ENCODE results near the gene PCYT1A. TPM values are rescaled to one million over a fixed set of nuclear protein-coding genes. Genes with fewer than 3 reads are reported as not detected.

PCYT1A gene
- total and polyA plus RNA-seq, 10 of the 15 experiments (the other 5 are each of a cell fraction or from before 2014, with no cell fraction given) = 10.8 to 64.3 (median 48.6) TPM

DNA sequence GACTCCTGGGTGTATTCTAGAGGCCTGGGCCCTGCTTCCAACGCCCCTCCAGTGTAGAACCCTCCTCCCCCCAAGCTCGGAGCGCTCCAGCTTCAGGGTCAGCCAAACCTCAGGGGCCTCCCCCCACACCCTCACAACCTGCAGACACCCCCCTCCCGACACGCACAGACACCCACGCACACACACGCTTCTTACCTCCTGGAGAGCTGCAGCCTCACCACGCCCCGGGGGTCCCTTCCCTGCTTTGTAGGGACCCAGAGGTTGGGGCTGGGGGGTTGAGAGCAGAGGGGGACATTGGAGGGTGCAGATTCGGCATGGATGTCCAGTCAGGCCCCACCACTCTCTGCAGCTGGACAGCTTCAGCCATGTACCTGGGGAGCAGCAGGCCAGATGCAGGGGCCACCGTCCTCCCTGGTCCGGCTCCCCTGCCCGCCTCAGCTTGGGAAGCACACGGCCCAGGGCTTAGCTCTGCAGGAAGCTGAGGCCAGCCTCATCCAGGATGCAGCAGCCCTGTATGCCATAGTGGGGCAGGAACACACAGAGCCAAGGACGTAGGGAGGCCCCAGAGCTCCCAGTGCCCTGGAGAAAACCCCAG, 89.3 kb downstream of the PCYT1A start:
- in situ Hi-C loops (cut with MboI) = no loop called here

DNA sequence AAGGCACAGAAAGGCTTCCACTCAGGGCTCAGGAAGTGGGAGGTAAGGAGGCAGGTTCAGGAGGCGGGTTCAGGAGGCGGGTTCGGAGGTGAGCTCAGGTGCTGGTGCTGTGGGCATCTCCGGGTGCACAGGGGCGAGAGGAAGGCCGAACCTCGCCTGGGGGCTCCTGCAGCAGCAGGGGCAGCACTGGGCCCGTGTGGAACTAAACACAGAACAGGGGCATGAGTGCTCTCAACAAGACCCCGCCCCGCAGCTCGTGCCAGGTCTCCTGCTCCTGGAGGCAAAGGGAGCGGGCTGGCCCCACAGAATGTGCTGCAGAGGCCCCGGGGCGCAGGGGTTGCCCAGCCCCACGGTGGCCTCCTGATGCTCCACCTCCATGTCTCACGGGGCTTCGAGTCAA, 90.0 kb downstream of the PCYT1A start:
- ATAC-seq = no peak
- Histone ChIP-seq H3K9ac (ENCODE audit: control insufficient read depth, insufficient read depth, low read length) (no peak overlapping the region), H4K20me1 (ENCODE audit: control insufficient read depth, insufficient read depth) (no peaks in the 10 kb centered on the region), H3K4me2 (ENCODE audit: control insufficient read depth, insufficient read depth) (no peak overlapping the region), H3K27ac (ENCODE audit: control insufficient read depth, insufficient read depth) (no peak overlapping the region), H3K27me3 (replicated peaks in 1 of 2; ENCODE audit: control insufficient read depth in 2 of 2, insufficient read depth in 2 of 2, low read length in 1 of 2) (no peaks in the 10 kb centered on the region), H3K4me3 (no peak overlapping the region), H3K4me1 (ENCODE audit: control insufficient read depth, insufficient read depth, low read length) (peaks cover 27% of the 10 kb centered on the region), H2AFZ (ENCODE audit: control insufficient read depth, low read depth, low read length) (no peak overlapping the region), H3K36me3 (ENCODE audit: control insufficient read depth in 2 of 2, insufficient read depth in 2 of 2, low read length in 1 of 2) (no peaks in the 10 kb centered on the region), H3K79me2 (ENCODE audit: control insufficient read depth, insufficient read depth, low read length) (no peaks in the 10 kb centered on the region), H3K9me3 (replicated peaks; ENCODE audit: control insufficient read depth, insufficient read depth, low read length) (no peaks in the 10 kb centered on the region)
- in situ Hi-C loops (cut with MboI) (no loop called here), intact Hi-C loops (cut with micrococcal nuclease; ENCODE audit: unreplicated experiment) (loop anchor here (10.0 kb wide), 1 partner anchor 293 kb away; the partner anchor contains the start of gene TNK2)
- DNase-seq (ENCODE audit: low read depth, low spot score) = no peak
- WGBS (ENCODE audit: insufficient coverage, insufficient replicate concordance, low lambda C conversion rate, missing lambda C conversion rate) = 57% methylated on average over 17 of the region's 17 CpGs
- no TSS peak for BruUV-seq (replicated peaks)
- ChIA-PET RAD21 (ENCODE audit: unreplicated experiment) (interaction anchor here (1.5 to 4.9 kb wide), 3 partner anchors 11 to 173 kb away, joined by 5 to 82 read pairs (median 5); no protein-coding TSS in a partner anchor), CTCF (interaction anchor here (0.9 to 6.3 kb wide), 11 partner anchors 80 to 321 kb away, joined by 3 to 157 read pairs (median 5); no protein-coding TSS in a partner anchor), POLR2A (interaction anchor here (1.6 kb wide), 1 partner anchor 125 kb away, joined by 9 read pairs; no protein-coding TSS in a partner anchor), SMC1A (ENCODE audit: uncharacterized antibody, unreplicated experiment) (interaction anchor here (1.0 to 9.7 kb wide), 7 partner anchors 16 to 193 kb away, joined by 3 to 151 read pairs (median 6); no protein-coding TSS in a partner anchor)
- TF ChIP-seq, protein P1, sequence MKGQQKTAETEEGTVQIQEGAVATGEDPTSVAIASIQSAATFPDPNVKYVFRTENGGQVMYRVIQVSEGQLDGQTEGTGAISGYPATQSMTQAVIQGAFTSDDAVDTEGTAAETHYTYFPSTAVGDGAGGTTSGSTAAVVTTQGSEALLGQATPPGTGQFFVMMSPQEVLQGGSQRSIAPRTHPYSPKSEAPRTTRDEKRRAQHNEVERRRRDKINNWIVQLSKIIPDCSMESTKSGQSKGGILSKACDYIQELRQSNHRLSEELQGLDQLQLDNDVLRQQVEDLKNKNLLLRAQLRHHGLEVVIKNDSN (IDR thresholded peaks at IDR 0.05; ENCODE audit: borderline replicate concordance, extremely low read length, insufficient read depth, low read depth, low read length) = no peak
- TF ChIP-seq TCF7 (IDR thresholded peaks at IDR 0.05; ENCODE audit: borderline replicate concordance) = no peak
- TF ChIP-seq, protein P2, sequence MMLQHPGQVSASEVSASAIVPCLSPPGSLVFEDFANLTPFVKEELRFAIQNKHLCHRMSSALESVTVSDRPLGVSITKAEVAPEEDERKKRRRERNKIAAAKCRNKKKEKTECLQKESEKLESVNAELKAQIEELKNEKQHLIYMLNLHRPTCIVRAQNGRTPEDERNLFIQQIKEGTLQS (IDR thresholded peaks at IDR 0.05; ENCODE audit: borderline replicate concordance, extremely low read depth, low read depth, low read length) = no peak
- FAIRE-seq = no peak

More for the DNA sequence above, 89.3 kb downstream of the PCYT1A start:
- Histone ChIP-seq H3K4me1 (ENCODE audit: control insufficient read depth, insufficient read depth, low read length) (peaks cover 24% of the 10 kb centered on the region), H3K79me2 (ENCODE audit: control insufficient read depth, insufficient read depth, low read length) (no peaks in the 10 kb centered on the region), H3K4me2 (ENCODE audit: control insufficient read depth, insufficient read depth) (no peak overlapping the region), H3K9ac (ENCODE audit: control insufficient read depth, insufficient read depth, low read length) (no peak overlapping the region), H3K27ac (ENCODE audit: control insufficient read depth, insufficient read depth) (no peak overlapping the region), H4K20me1 (ENCODE audit: control insufficient read depth, insufficient read depth) (no peaks in the 10 kb centered on the region), H3K36me3 (ENCODE audit: control insufficient read depth in 2 of 2, insufficient read depth in 2 of 2, low read length in 1 of 2) (no peaks in the 10 kb centered on the region), H3K4me3 (no peak overlapping the region), H3K9me3 (replicated peaks; ENCODE audit: control insufficient read depth, insufficient read depth, low read length) (no peaks in the 10 kb centered on the region), H2AFZ (ENCODE audit: control insufficient read depth, low read depth, low read length) (no peak overlapping the region), H3K27me3 (replicated peaks in 1 of 2; ENCODE audit: control insufficient read depth in 2 of 2, insufficient read depth in 2 of 2, low read length in 1 of 2) (no peaks in the 10 kb centered on the region)
- ChIA-PET SMC1A (ENCODE audit: uncharacterized antibody, unreplicated experiment) (interaction anchor here (1.3 to 9.7 kb wide), 4 partner anchors 123 to 176 kb away, joined by 3 to 151 read pairs (median 9); no protein-coding TSS in a partner anchor), POLR2A (no interaction called here), RAD21 (ENCODE audit: unreplicated experiment) (interaction anchor here (0.7 to 4.9 kb wide), 6 partner anchors 19 to 257 kb away, joined by 3 to 82 read pairs (median 5); no protein-coding TSS in a partner anchor), CTCF (interaction anchor here (0.6 to 6.3 kb wide), 8 partner anchors 11 to 320 kb away, joined by 3 to 157 read pairs (median 4); no protein-coding TSS in a partner anchor)
- ATAC-seq (no peak), DNase-seq (ENCODE audit: low read depth, low spot score) (no peak), FAIRE-seq (no peak)
- TF ChIP-seq, protein P3, sequence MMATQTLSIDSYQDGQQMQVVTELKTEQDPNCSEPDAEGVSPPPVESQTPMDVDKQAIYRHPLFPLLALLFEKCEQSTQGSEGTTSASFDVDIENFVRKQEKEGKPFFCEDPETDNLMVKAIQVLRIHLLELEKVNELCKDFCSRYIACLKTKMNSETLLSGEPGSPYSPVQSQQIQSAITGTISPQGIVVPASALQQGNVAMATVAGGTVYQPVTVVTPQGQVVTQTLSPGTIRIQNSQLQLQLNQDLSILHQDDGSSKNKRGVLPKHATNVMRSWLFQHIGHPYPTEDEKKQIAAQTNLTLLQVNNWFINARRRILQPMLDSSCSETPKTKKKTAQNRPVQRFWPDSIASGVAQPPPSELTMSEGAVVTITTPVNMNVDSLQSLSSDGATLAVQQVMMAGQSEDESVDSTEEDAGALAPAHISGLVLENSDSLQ (IDR thresholded peaks at IDR 0.05) = no peak
- no peak for TF ChIP-seq CEBPB (IDR thresholded peaks at IDR 0.05; ENCODE audit: borderline replicate concordance in 1 of 2, low read depth in 2 of 2, low read length in 2 of 2)
- no peak for TF ChIP-seq SMC3 (IDR thresholded peaks at IDR 0.05; ENCODE audit: borderline replicate concordance, low read length)
- TF ChIP-seq CHD2 (IDR thresholded peaks at IDR 0.05; ENCODE audit: borderline replicate concordance, low read depth, low read length) = no peak
- whole genome bisulfite sequencing (ENCODE audit: insufficient coverage, insufficient replicate concordance, low lambda C conversion rate, missing lambda C conversion rate) = 82% methylated on average over 15 of the region's 15 CpGs
- intact Hi-C loops (cut with micrococcal nuclease; ENCODE audit: unreplicated experiment) = loop anchor here (10.0 kb wide), 1 partner anchor 293 kb away; the partner anchor contains the start of gene TNK2
- BruUV-seq (replicated peaks) = no TSS peak

Data from GM12878 (cell line).